Activated naive CD4-positive, alpha-beta T cell treated with anti-CD3 and anti-CD28 coated beads, Interleukin-2, amount 10 ng/mL, durations not matched to agents 7 days and 5 days (primary cell): ENCODE results near the gene TUT7.
A peak's percentile ranks its signal among the peaks of the same experiment; 100 is the strongest.

ENCODE experiments used
- CTCF ChIA-PET: fragments of 350-600 bp; sonication (Branson Sonifier 250); formaldehyde crosslinking; loops from one replicate; lab custom pipeline; 2021; ENCODE audit warnings: antibody characterized with exemption; lab: Charles Lee
- DNase-seq: peaks from one replicate; pipeline ENCODE4 v3.0.0-alpha.2; 2020
- H3K27ac Mint-ChIP-seq: one replicate; pipeline ENCODE4 v1.8.0; 2021; ENCODE audit warnings: mild to moderate bottlenecking, moderate library complexity, mixed read lengths
- H3K27me3 Mint-ChIP-seq: one replicate; pipeline ENCODE4 v1.8.0; 2021; ENCODE audit warnings: mild to moderate bottlenecking, mixed read lengths
- H3K36me3 Mint-ChIP-seq: one replicate; pipeline ENCODE4 v1.8.0; 2021; ENCODE audit warnings: mixed read lengths
- H3K4me1 Mint-ChIP-seq: one replicate; pipeline ENCODE4 v1.8.0; 2021; ENCODE audit warnings: mixed read lengths
- H3K4me3 Mint-ChIP-seq: one replicate; pipeline ENCODE4 v1.8.0; 2021; ENCODE audit warnings: mild to moderate bottlenecking, moderate library complexity, mixed read lengths
- H3K9me3 Mint-ChIP-seq: one replicate; pipeline ENCODE4 v1.8.0; 2021; ENCODE audit warnings: mixed read lengths

Gene TUT7

DNA sequence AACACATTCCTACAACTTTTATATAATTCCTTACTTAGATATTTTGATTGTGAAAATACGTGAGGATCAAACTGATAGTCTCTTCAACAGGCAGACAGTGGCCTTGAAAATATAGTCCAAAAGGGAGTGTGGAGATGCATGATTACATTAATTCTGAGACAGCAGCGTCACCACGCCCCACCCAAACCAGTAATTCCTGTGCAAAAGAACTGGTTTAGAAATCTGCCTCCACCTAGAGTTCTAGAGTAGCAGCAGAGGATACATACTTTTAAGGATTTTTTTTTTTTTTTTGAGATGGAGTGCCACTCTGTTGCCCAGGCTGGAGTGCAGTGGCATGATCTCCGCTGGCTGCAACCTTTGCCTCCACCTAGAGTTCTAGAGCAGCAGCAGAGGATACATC lies 1.6 kb upstream of the TUT7 start:
- Mint-ChIP-seq H3K27ac (no peak overlapping the region), H3K4me3 (no peak overlapping the region), H3K36me3 (peaks cover 11% of the 10 kb centered on the region), H3K9me3 (no peaks in the 10 kb centered on the region), H3K4me1 (peaks cover 50% of the 10 kb centered on the region), H3K27me3 (peaks cover 6% of the 10 kb centered on the region)
- CTCF ChIA-PET = no interaction called here
- DNase-seq = no peak

DNA sequence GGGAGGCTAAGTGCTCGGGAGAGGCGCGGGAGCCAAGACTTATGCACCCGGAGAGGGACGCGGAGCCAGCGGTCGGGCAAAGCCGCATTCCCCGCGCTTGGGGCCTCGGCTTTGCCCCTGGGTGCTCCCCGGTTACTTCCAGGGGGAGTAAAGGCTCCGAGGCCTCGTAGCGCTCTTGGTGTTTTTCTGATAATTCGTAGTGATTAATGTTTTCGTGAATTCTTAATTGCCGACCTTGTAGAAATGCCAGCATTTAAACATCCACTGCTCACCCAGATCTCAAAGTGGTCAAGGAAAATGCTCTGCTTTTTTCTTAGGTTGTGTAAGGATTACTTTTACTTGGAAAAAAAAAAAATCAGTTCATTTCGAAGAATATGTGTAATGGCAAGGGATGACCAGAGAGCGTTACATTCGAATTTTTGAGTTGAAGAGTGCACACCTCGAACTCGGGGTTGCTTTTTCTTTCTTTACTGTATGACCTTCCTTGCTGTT lies 654 bp upstream of the TUT7 start:
- no peak for DNase-seq
- Mint-ChIP-seq H3K4me1 (peaks cover 56% of the 10 kb centered on the region), H3K4me3 (peak overlapping the region; percentile 98)

DNA sequence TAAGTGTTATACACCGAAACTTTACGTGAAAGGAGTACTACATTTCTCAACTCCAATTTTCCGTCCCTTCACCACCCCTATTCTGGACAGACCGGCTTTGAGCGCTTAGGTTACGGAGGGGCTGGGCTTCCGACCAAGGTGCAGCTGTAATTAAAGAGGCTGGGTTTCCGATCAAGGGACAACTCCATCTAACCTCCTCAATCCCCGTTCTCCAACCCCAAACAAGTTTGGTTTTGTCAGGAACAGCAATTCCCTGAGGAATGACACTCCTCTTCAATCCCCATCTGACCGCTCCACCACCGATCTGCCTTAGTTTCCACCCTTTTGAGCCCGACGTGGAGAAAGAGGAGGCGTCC lies 577 bp downstream of the TUT7 start:
- Mint-ChIP-seq H3K4me3 (peak overlapping the region; percentile 98), H3K4me1 (peaks cover 55% of the 10 kb centered on the region), H3K9me3 (no peaks in the 10 kb centered on the region), H3K36me3 (peaks cover 22% of the 10 kb centered on the region), H3K27ac (peak overlapping the region; percentile 94), H3K27me3 (peaks cover 4% of the 10 kb centered on the region)
- CTCF ChIA-PET = interaction anchor here (0.9 kb wide), 1 partner anchor 50 kb away, joined by 3 read pairs; no protein-coding TSS in a partner anchor
- DNase-seq = no peak

More for the DNA sequence above, 654 bp upstream of the TUT7 start:
- Mint-ChIP-seq H3K36me3 (peaks cover 14% of the 10 kb centered on the region), H3K27me3 (peaks cover 4% of the 10 kb centered on the region), H3K27ac (peak overlapping the region; percentile 94), H3K9me3 (no peaks in the 10 kb centered on the region)
- CTCF ChIA-PET = no interaction called here

DNA sequence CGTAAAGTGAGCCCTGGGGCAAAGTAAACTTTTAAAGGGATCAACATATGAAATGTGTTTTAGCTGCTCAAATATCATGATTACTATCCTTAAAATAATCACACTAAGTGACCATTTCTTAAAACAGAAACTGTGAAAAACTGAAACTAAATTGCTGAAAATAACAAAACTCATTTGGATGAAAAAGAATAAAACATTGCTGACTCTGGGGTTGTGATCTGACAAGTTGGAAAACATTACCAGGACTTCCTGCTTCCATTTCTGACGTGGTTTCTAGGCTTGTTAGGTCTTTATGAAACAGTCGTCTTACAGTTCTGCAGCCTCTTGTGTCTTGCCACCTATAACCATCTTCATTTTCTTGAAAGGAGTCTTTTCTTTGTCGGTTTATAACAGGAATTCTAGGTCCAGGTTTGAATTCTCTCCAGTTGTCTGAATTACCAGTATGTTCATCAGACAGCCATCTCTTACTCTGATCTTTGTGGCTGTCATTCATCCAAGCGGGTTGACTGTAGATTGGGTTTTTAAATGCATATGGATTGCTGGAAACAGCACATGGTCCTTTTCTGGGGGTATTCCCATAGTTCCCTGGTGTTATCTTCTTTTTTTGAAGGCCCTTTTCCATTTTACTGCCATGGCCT lies 1.7 kb downstream of the TUT7 start:
- Mint-ChIP-seq H3K36me3 (peaks cover 31% of the 10 kb centered on the region), H3K4me3 (peak overlapping the region; percentile 98), H3K4me1 (peaks cover 61% of the 10 kb centered on the region), H3K27me3 (peaks cover 4% of the 10 kb centered on the region), H3K27ac (peak overlapping the region; percentile 94), H3K9me3 (no peaks in the 10 kb centered on the region)
- CTCF ChIA-PET = interaction anchor here (1.4 kb wide), 1 partner anchor 11 kb away, joined by 3 read pairs; no protein-coding TSS in a partner anchor
- peak; percentile 22 for DNase-seq

DNA sequence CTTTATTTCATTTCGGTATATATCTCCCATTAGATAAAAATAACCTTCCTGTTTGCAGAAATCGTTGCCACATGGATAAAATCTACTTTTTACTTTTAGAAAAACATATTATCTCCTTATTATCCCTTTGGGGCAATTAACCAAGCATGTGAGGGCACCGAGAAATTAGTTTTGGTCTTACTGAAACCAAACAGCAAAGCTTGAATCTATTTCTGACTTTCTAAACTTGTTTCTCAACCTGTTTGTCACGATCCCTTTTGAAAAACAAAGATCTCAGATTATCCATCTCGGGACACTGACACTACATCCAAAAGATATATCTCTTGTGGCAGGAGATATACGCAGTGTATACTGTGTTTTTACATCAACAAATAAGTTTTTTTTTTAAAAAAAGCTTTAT lies 2.3 kb downstream of the TUT7 start:
- peaks cover 31% of the 10 kb centered on the region for H3K36me3 Mint-ChIP-seq
- DNase-seq = no peak
- CTCF ChIA-PET = interaction anchor here (1.4 kb wide), 1 partner anchor 10 kb away, joined by 3 read pairs; no protein-coding TSS in a partner anchor
- H3K4me1 Mint-ChIP-seq = peaks cover 66% of the 10 kb centered on the region
- H3K9me3 Mint-ChIP-seq = no peaks in the 10 kb centered on the region
- H3K27ac Mint-ChIP-seq = peak overlapping the region; percentile 85
- peak overlapping the region; percentile 67 for H3K4me3 Mint-ChIP-seq
- H3K27me3 Mint-ChIP-seq = peaks cover 4% of the 10 kb centered on the region

DNA sequence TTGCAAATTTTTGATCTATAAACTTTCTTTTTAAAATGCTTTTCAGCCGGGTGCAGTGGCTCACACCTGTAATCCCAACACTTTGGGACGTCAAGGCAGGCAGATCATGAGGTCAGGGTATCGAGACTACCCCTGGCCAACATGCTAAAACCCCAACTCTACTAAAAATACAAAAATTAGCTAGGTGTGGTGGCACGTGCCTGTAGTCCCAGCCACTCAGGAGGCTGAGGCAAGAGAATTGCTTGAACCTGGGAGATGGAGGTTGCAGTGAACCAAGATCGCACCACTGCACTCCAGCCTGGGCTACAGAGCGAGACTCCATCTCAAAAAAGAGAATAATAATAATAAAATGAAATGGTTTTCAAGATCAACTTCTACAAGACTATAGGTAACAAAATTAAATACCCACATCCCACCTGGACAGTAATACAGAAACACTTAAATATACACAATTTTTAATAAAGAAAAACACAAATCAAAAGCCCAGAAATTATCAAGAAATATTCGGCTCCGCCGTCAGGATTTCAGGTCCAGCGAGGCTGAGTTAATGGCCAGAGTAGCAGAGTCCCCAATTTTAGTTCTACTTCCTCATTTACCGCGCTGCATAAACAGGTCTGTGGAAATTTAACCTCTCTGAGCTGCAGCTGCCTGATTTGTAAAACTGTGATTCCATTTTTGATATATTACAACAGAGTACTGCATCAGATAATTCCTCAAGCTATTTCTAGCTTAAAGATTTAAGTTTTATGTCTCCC lies 4.0 kb downstream of the TUT7 start:
- Mint-ChIP-seq H3K27me3 (no peaks in the 10 kb centered on the region), H3K9me3 (no peaks in the 10 kb centered on the region), H3K27ac (peak overlapping the region; percentile 28), H3K4me1 (peaks cover 69% of the 10 kb centered on the region), H3K36me3 (peaks cover 41% of the 10 kb centered on the region), H3K4me3 (peak overlapping the region; percentile 55)
- DNase-seq = no peak
- CTCF ChIA-PET = interaction anchor here (0.7 kb wide), 1 partner anchor 250 kb away, joined by 3 read pairs; no protein-coding TSS in a partner anchor

DNA sequence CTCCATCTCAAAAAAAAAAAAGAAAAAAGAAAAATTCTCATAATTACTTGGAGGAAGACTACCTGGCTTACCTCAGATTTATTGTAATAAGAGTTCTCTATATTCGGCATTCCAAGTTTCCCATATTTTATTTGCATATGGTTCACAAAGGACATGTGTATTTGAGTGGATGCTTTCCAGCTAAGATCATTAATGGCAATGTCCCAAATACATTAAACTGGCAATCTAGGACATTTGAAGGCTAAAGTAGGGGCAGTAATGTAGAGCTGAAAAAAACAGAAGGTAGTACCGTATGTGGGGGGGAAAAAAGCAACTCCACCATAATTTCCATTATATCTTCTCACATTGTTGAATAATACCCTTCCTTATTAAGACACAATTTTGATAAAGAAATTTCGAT lies 4.9 kb downstream of the TUT7 start:
- no peaks in the 10 kb centered on the region for H3K9me3 Mint-ChIP-seq
- CTCF ChIA-PET = no interaction called here
- peaks cover 66% of the 10 kb centered on the region for H3K4me1 Mint-ChIP-seq
- no peak overlapping the region for H3K27ac Mint-ChIP-seq
- H3K27me3 Mint-ChIP-seq = no peaks in the 10 kb centered on the region
- H3K4me3 Mint-ChIP-seq = no peak overlapping the region
- H3K36me3 Mint-ChIP-seq = peaks cover 48% of the 10 kb centered on the region
- DNase-seq = no peak

DNA sequence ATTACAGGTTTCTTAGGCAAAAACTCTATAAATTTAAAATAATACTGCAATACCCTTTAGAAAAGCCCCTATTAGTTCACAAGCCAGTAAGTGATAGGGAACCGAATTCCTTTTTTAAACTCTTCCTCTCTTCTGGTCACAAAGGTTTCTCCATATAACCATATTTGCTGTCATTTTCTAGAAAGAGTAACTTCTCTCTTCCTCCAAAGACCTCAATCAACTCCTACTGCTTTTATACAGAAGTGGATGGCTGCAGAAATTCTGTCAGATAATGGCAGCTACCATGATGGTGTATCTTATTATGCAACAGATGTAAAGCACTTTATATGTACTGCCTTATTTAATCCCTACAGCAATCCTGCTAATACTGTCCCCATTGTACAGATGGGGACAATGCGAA lies 6.2 kb downstream of the TUT7 start:
- no peak overlapping the region for H3K4me3 Mint-ChIP-seq
- H3K9me3 Mint-ChIP-seq = no peaks in the 10 kb centered on the region
- peaks cover 59% of the 10 kb centered on the region for H3K4me1 Mint-ChIP-seq
- no peaks in the 10 kb centered on the region for H3K27me3 Mint-ChIP-seq
- CTCF ChIA-PET = no interaction called here
- H3K27ac Mint-ChIP-seq = no peak overlapping the region
- H3K36me3 Mint-ChIP-seq = peaks cover 53% of the 10 kb centered on the region
- no peak for DNase-seq

DNA sequence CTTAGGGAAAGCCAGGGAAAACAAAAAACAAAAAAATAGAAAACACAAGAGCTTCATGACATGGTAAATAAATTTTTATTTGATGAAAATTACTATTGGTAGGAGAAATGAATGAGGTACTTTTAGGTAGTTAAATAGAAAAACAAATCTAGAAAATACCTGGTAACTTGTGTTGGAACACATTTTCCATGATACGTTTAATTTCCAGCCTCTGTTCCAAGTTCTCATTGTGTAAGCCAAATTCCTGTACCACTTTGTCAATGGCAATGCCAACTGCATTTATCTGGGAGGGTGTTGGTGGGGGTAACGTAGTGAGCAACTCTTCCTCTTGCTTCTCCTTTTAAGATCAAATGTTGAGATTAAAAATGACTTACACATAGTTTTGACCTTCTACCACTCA lies 9.4 kb downstream of the TUT7 start:
- CTCF ChIA-PET = no interaction called here
- H3K9me3 Mint-ChIP-seq = no peaks in the 10 kb centered on the region
- peaks cover 64% of the 10 kb centered on the region for H3K36me3 Mint-ChIP-seq
- no peaks in the 10 kb centered on the region for H3K27me3 Mint-ChIP-seq
- peaks cover 43% of the 10 kb centered on the region for H3K4me1 Mint-ChIP-seq
- no peak for DNase-seq
- no peak overlapping the region for H3K27ac Mint-ChIP-seq
- no peak overlapping the region for H3K4me3 Mint-ChIP-seq

DNA sequence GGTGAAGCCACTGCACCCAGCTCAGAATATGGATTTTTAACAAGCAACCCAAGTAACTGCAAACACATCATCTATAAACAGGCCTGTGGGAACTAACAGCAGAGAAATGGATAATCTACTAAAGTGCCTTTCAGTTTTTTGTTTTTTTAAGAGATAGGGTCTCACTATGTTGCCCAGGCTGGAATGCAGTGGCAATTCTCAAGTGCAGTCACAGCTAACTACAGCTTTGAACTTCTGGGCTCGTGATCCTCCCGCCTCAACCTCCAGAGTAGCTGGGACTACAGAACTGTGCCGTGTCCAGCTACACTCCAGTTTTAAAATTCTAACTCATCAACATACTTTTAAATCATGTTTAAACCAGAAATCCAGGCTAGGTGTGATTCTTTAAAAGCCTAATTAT lies 11.9 kb downstream of the TUT7 start:
- no peaks in the 10 kb centered on the region for H3K9me3 Mint-ChIP-seq
- H3K4me3 Mint-ChIP-seq = no peak overlapping the region
- H3K27ac Mint-ChIP-seq = no peak overlapping the region
- no peaks in the 10 kb centered on the region for H3K27me3 Mint-ChIP-seq
- CTCF ChIA-PET = interaction anchor here (1.2 kb wide), 1 partner anchor 10 kb away, joined by 3 read pairs; no protein-coding TSS in a partner anchor
- DNase-seq = no peak
- peaks cover 44% of the 10 kb centered on the region for H3K4me1 Mint-ChIP-seq
- peaks cover 59% of the 10 kb centered on the region for H3K36me3 Mint-ChIP-seq

DNA sequence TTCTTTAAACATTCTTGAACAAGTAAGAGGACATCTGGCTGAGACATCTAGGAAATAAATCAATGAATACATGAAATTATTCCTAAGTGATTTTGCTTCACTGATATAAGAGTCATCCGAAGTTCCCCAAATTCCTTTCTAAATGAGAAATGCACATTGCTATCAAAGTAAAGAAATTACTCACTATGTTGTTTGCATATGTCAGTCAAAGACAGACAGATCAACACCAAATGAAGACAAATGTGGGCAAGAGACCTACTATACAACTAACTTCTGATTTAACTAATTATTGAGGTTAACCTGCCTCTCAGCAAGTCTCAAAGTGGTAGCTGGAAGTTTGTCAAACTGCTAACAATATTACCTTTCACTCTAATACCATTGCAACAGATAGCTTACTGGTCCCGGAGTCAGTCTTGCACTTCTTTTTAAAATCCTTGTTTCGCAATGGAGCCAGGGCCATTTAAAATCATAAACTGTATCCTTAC lies 13.2 kb downstream of the TUT7 start:
- H3K9me3 Mint-ChIP-seq = no peaks in the 10 kb centered on the region
- H3K36me3 Mint-ChIP-seq = peaks cover 68% of the 10 kb centered on the region
- H3K4me3 Mint-ChIP-seq = no peak overlapping the region
- CTCF ChIA-PET = interaction anchor here (1.2 kb wide), 1 partner anchor 11 kb away, joined by 3 read pairs; no protein-coding TSS in a partner anchor
- peaks cover 46% of the 10 kb centered on the region for H3K4me1 Mint-ChIP-seq
- DNase-seq = no peak
- H3K27ac Mint-ChIP-seq = no peak overlapping the region
- H3K27me3 Mint-ChIP-seq = no peaks in the 10 kb centered on the region

DNA sequence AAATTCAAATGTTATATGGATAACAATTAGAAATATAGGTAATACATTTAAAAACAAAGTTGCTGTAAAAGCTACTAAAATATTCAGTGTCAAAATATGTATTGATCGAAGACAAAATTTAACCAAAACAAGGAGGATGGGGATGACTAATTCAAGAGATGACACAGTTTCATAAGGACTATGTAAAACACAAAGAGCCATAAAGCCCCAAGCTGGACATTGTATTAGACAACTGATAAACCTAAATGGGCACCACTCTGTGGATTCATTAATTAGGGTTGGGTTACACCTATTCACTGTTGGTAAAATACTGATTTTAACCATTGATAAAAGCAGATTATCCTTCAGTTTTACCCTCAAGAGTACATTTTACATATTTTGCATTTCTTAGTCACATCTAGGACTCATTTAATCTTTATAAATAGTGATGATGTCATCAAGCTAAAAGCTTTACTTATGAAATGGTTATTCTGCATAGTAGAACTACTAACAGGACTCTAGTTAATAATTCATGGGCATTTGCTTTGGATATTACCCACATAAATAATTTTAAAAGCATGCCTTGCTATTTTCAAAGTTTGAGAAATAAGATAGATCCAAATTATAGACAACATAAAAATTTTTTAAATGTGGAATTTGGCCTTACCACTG lies 13.7 kb downstream of the TUT7 start:
- CTCF ChIA-PET = no interaction called here
- no peak overlapping the region for H3K27ac Mint-ChIP-seq
- H3K4me3 Mint-ChIP-seq = no peak overlapping the region
- H3K9me3 Mint-ChIP-seq = no peaks in the 10 kb centered on the region
- no peaks in the 10 kb centered on the region for H3K27me3 Mint-ChIP-seq
- DNase-seq = no peak
- H3K4me1 Mint-ChIP-seq = peaks cover 46% of the 10 kb centered on the region
- peaks cover 70% of the 10 kb centered on the region for H3K36me3 Mint-ChIP-seq

DNA sequence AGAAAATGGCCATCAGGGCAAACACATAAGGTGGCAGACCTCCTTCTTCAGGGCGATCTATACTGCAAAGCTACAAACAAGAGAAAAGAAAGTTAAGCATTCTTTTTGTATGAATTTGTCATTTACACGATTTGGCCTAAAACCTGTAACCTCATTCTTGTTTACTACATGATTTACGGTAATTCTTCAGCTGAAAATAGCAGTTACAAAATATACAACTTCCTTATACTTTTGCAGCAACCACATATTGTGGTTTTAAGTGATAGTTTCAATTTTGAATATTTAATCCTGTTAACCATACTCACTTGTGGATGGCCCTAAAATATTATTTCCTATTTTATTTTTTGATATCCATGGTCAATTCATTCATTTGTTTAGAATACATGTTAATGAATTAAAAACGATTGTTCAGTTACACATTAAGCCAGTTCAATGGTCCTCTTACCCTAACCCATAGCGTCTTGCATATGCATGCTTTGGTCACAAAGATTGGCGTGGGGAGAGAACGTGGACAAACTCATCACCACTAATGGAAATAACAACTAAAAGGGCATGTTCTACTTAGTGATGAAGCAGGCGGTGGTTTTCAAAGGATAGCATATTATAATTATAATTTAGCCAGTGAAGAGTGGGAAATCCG lies 16.6 kb downstream of the TUT7 start:
- no peak for DNase-seq
- Mint-ChIP-seq H3K36me3 (peaks cover 79% of the 10 kb centered on the region), H3K4me1 (peaks cover 44% of the 10 kb centered on the region), H3K27me3 (no peaks in the 10 kb centered on the region), H3K27ac (peak overlapping the region; percentile 90), H3K4me3 (peak overlapping the region; percentile 68), H3K9me3 (no peaks in the 10 kb centered on the region)
- CTCF ChIA-PET = no interaction called here

DNA sequence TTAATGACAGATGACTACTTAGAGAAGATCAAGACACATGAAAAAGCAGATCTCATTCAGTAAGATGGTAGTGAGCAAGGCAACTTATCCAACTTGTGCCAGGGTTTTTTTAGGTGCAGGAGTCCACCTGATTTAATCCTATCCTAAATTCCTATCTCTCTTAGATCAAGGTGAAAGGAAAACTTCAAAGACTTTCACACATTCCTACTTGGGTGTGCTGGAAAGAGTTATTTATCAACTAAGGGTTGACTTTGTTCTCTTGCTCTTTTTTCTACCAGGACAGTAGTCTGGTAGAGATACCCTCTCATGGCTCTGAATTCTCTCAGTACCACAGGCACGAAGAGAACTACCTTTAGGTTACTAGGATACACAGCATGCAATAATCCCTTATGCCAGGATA lies 18.2 kb downstream of the TUT7 start:
- DNase-seq = no peak
- Mint-ChIP-seq H3K27ac (no peak overlapping the region), H3K4me1 (peaks cover 39% of the 10 kb centered on the region), H3K4me3 (no peak overlapping the region), H3K27me3 (no peaks in the 10 kb centered on the region), H3K36me3 (peaks cover 78% of the 10 kb centered on the region), H3K9me3 (no peaks in the 10 kb centered on the region)
- CTCF ChIA-PET = no interaction called here
